AG09319 (cell line): Measurements from ENCODE around the gene SSBP3.

Experiments
- DNase-seq: peaks from one replicate; pipeline ENCODE4 v3.0.0-alpha.2; 2010; ENCODE audit warnings: low read depth; ENCODE audit errors: extremely low read depth
- CTCF ChIP-seq: IDR thresholded peaks from 2 replicates; pipeline ENCODE4 v1.5.1; 2011; ENCODE audit warnings: low read depth, mild to moderate bottlenecking, inconsistent platforms, low read length, moderate library complexity

The SSBP3 gene

GRCh38 chr1:54379555-54380289, 26.5 kb downstream of the SSBP3 start:
- no peak for TF ChIP-seq CTCF
- no peak for DNase-seq

- TF ChIP-seq CTCF = no peak
- no peak for DNase-seq
Observed at GRCh38 chr1:54378874-54379554, 27.2 kb downstream of the SSBP3 start.

- DNase-seq = no peak
- no peak for TF ChIP-seq CTCF
Observed at GRCh38 chr1:54378157-54378873, 27.9 kb downstream of the SSBP3 start.

- no peak for TF ChIP-seq CTCF
- no peak for DNase-seq
Observed at GRCh38 chr1:54377040-54377691, 29.0 kb downstream of the SSBP3 start.

GRCh38 chr1:54376430-54377039, 29.7 kb downstream of the SSBP3 start:
- DNase-seq = no peak
- no peak for TF ChIP-seq CTCF

- no peak for DNase-seq
- TF ChIP-seq CTCF = no peak; the same call in 1 of the 2 replicates
Observed at GRCh38 chr1:54375712-54376429, 30.3 kb downstream of the SSBP3 start.
